Neural crest cell (in vitro differentiated cells): ENCODE results near the gene BSN. TPM values are rescaled to one million over a fixed set of nuclear protein-coding genes. Genes with fewer than 3 reads are reported as not detected.

Experiments used
- DNase-seq: peaks from one replicate; pipeline ENCODE4 v3.0.0; 2021; ENCODE audit warnings: low read depth, mixed read lengths, low spot score
- H3K27ac Mint-ChIP-seq: one replicate; pipeline ENCODE4 v1.8.0; 2021; ENCODE audit warnings: mild to moderate bottlenecking, mixed read lengths; ENCODE audit not compliant: unreplicated experiment
- H3K27me3 Mint-ChIP-seq: 2 replicates; pipeline ENCODE4 v1.8.0; 2021; ENCODE audit warnings: low read depth, mild to moderate bottlenecking, mixed read lengths
- H3K36me3 Mint-ChIP-seq: 2 replicates; pipeline ENCODE4 v1.8.0; 2021; ENCODE audit warnings: low read depth, mild to moderate bottlenecking, mixed read lengths
- H3K4me1 Mint-ChIP-seq: 2 replicates; pipeline ENCODE4 v1.8.0; 2021; ENCODE audit warnings: mixed read lengths
- H3K4me3 Mint-ChIP-seq: one replicate; pipeline ENCODE4 v1.8.0; 2021; ENCODE audit warnings: mild to moderate bottlenecking, mixed read lengths
- H3K9me3 Mint-ChIP-seq: 2 replicates; pipeline ENCODE4 v1.8.0; 2021; ENCODE audit warnings: mixed read lengths
- total RNA-seq: library from RNA; stranded (reverse); gene quantifications from 2 replicates; pipeline ENCODE4 v1.2.1, GENCODE V29; 2021
- TF ChIP-seq, protein P1 (sequence below): fragments of 200-600 bp; sonication (generic); conservative IDR thresholded peaks from 2 replicates; pipeline ENCODE4 v1.5.0; 2021; ENCODE audit warnings: antibody characterized with exemption, mild to moderate bottlenecking

BSN gene
- total RNA-seq, 1 donor from 2014 or later: 6.5 TPM

GRCh38 chr3:49617390-49618013, 63.2 kb downstream of the BSN start:
- TF ChIP-seq, protein P1, sequence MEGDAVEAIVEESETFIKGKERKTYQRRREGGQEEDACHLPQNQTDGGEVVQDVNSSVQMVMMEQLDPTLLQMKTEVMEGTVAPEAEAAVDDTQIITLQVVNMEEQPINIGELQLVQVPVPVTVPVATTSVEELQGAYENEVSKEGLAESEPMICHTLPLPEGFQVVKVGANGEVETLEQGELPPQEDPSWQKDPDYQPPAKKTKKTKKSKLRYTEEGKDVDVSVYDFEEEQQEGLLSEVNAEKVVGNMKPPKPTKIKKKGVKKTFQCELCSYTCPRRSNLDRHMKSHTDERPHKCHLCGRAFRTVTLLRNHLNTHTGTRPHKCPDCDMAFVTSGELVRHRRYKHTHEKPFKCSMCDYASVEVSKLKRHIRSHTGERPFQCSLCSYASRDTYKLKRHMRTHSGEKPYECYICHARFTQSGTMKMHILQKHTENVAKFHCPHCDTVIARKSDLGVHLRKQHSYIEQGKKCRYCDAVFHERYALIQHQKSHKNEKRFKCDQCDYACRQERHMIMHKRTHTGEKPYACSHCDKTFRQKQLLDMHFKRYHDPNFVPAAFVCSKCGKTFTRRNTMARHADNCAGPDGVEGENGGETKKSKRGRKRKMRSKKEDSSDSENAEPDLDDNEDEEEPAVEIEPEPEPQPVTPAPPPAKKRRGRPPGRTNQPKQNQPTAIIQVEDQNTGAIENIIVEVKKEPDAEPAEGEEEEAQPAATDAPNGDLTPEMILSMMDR: no peak
- Mint-ChIP-seq H3K9me3 (peaks cover 5% of the 10 kb centered on the region), H3K4me3 (no peak overlapping the region), H3K36me3 (peaks cover under 1% of the 10 kb centered on the region), H3K27ac (no peak overlapping the region), H3K4me1 (peaks cover 22% of the 10 kb centered on the region), H3K27me3 (no peaks in the 10 kb centered on the region)
- DNase-seq: no peak

- Mint-ChIP-seq H3K4me3 (no peak overlapping the region), H3K36me3 (no peaks in the 10 kb centered on the region), H3K4me1 (peaks cover 22% of the 10 kb centered on the region), H3K27ac (no peak overlapping the region), H3K27me3 (no peaks in the 10 kb centered on the region), H3K9me3 (peaks cover 4% of the 10 kb centered on the region)
- TF ChIP-seq, protein P1: no peak
- no peak for DNase-seq
Observed at GRCh38 chr3:49618412-49618811, 64.1 kb downstream of the BSN start.

DNA sequence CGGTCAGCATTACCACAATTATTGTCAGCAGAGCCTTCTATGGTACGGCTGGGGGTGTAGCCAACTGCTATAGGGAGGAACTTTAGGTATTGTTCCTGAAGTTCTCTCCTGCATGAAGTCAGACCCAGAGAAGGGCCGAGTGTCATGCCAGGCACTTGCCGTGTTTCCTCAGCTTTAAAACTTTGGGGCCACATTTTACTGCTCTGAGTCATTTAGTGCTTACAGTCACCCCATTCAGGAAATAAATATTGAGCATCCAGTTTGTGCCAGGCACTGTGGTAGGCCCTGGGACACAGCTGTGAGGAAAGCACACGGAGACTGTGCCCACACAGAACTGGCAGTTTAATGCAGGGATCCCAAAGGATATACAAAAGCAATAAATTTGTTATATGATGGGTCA, 65.4 kb downstream of the BSN start:
- Mint-ChIP-seq H3K36me3 (no peaks in the 10 kb centered on the region), H3K4me1 (peaks cover 22% of the 10 kb centered on the region), H3K27ac (no peak overlapping the region), H3K9me3 (peaks cover 2% of the 10 kb centered on the region), H3K27me3 (no peaks in the 10 kb centered on the region), H3K4me3 (no peak overlapping the region)
- TF ChIP-seq, protein P1: no peak
- no peak for DNase-seq

DNA sequence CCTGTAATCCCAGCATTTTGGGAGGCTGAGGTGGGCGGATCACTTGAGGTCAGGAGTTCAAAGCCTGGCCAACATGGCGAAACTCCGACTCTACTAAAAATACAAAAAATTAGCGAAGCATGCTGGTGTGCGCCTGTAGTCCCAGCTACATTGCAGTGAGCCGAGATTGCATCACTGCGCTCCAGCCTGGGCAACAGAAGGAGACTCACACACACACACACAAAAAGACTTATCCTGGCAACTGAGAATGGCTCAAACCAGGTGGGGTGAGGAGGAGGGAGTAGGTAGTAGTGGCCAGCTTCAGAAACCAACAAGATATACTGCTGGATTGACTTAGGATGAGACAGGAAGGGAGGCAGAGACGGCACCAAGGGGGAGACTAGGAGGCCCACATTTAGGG, 66.5 kb downstream of the BSN start:
- no peak overlapping the region for H3K4me3 Mint-ChIP-seq
- H3K9me3 Mint-ChIP-seq: no peaks in the 10 kb centered on the region
- peaks cover 19% of the 10 kb centered on the region for H3K4me1 Mint-ChIP-seq
- H3K27ac Mint-ChIP-seq: no peak overlapping the region
- H3K27me3 Mint-ChIP-seq: no peaks in the 10 kb centered on the region
- DNase-seq: no peak
- no peaks in the 10 kb centered on the region for H3K36me3 Mint-ChIP-seq
- TF ChIP-seq, protein P1: no peak

GRCh38 chr3:49623071-49623470, 68.8 kb downstream of the BSN start:
- no peaks in the 10 kb centered on the region for H3K27me3 Mint-ChIP-seq
- H3K27ac Mint-ChIP-seq: no peak overlapping the region
- no peaks in the 10 kb centered on the region for H3K4me1 Mint-ChIP-seq
- H3K9me3 Mint-ChIP-seq: no peaks in the 10 kb centered on the region
- no peak overlapping the region for H3K4me3 Mint-ChIP-seq
- no peak for DNase-seq
- TF ChIP-seq, protein P1: no peak
- H3K36me3 Mint-ChIP-seq: no peaks in the 10 kb centered on the region
